K562 (cell line): Measurements from ENCODE around the gene MMP15. TPM values are rescaled to one million over a fixed set of nuclear protein-coding genes. Genes with fewer than 3 reads are reported as not detected.
A peak's percentile ranks its signal among the peaks of the same experiment; 100 is the strongest.

ENCODE experiments used
- BRCA1 ChIP-seq, 2 experiments: fragments of 450-650 bp in 1 of 2; sonication (generic) in 1 of 2; formaldehyde crosslinking in 1 of 2; IDR thresholded peaks; 2 replicates each; pipeline versions ENCODE4 v1.5.0 to v1.6.1; 2017 to 2020; ENCODE audit warnings: mild to moderate bottlenecking in 1 of 2, missing genetic modification reagents in 1 of 2
- BRD9 ChIP-seq: fragments of 450-650 bp; IDR thresholded peaks from 2 replicates; pipeline ENCODE4 v1.6.1; 2018; ENCODE audit warnings: low read depth; ENCODE audit not compliant: partially characterized antibody
- BRF1 ChIP-seq: IDR thresholded peaks from 3 replicates; pipeline ENCODE4 v1.6.1; 2011; ENCODE audit warnings: borderline replicate concordance, mild to moderate bottlenecking; ENCODE audit not compliant: insufficient read length; ENCODE audit errors: extremely low read depth
- BRF2 ChIP-seq: IDR thresholded peaks from 3 replicates; pipeline ENCODE4 v1.6.1; 2011; ENCODE audit warnings: borderline replicate concordance, mild to moderate bottlenecking; ENCODE audit not compliant: insufficient read length, insufficient read depth
- CBX2 ChIP-seq: fragments of 200-600 bp; sonication (generic); IDR thresholded peaks from one replicate; pipeline ENCODE4 v1.6.1; 2012; ENCODE audit warnings: mild to moderate bottlenecking, low read length, inconsistent platforms; ENCODE audit not compliant: insufficient read depth, poor library complexity, severe bottlenecking
- DPF2 ChIP-seq: fragments of 450-650 bp; IDR thresholded peaks from 2 replicates; pipeline ENCODE4 v1.6.1; 2016
- E2F6 ChIP-seq, 2 experiments: IDR thresholded peaks; 2 replicates each; pipeline ENCODE4 v1.6.1; 2011; ENCODE audit warnings: borderline replicate concordance in 1 of 2, control low read depth in 1 of 2, low read depth in 1 of 2, low read length in 1 of 2, mild to moderate bottlenecking in 1 of 2, mixed read lengths in 1 of 2, moderate library complexity in 1 of 2; ENCODE audit not compliant: insufficient read depth in 1 of 2, insufficient read length in 1 of 2, poor library complexity in 1 of 2, severe bottlenecking in 1 of 2; ENCODE audit errors: extremely low read depth in 1 of 2
- ELK3 ChIP-seq: fragments of 450-650 bp; formaldehyde crosslinking; IDR thresholded peaks from 2 replicates; pipeline ENCODE4 v1.4.0; 2020; ENCODE audit warnings: mild to moderate bottlenecking
- FOXM1 ChIP-seq, 2 experiments: fragments of 450-650 bp in 1 of 2; sonication (generic) in 1 of 2; formaldehyde crosslinking in 1 of 2; IDR thresholded peaks; 2 replicates each; pipeline versions ENCODE4 v1.6.1 to v1.9.0; 2017 to 2022; ENCODE audit warnings: low read depth in 2 of 2, mild to moderate bottlenecking in 2 of 2, missing genetic modification reagents in 1 of 2, moderate library complexity in 1 of 2
- HNRNPH1 ChIP-seq: fragments of 200-400 bp; formaldehyde crosslinking; optimal IDR thresholded peaks from 2 replicates; pipeline ENCODE3; 2017; ENCODE audit warnings: low read depth, mild to moderate bottlenecking, low read length, moderate library complexity
- KLF1 ChIP-seq: fragments of 450-650 bp; IDR thresholded peaks from 2 replicates; pipeline ENCODE4 v1.6.1; 2016; ENCODE audit warnings: missing genetic modification characterization, missing compliant biosample characterization
- KLF13 ChIP-seq: fragments of 450-650 bp; IDR thresholded peaks from 2 replicates; pipeline ENCODE4 v1.6.1; 2016; ENCODE audit warnings: missing genetic modification characterization, low read depth, mild to moderate bottlenecking, missing compliant biosample characterization, moderate library complexity, borderline replicate concordance
- NFIX ChIP-seq: fragments of 250-450 bp; sonication (Bioruptor Pico); IDR thresholded peaks from 2 replicates; pipeline ENCODE4 v1.4.0; 2020; ENCODE audit warnings: low read depth, mild to moderate bottlenecking, moderate library complexity
- PHF21A ChIP-seq: fragments of 450-650 bp; IDR thresholded peaks from 2 replicates; pipeline ENCODE4 v1.6.1; 2017; ENCODE audit warnings: low read depth, borderline replicate concordance
- PHTF2 ChIP-seq: fragments of 250-450 bp; sonication (Bioruptor Pico); IDR thresholded peaks from 2 replicates; pipeline ENCODE4 v1.5.0; 2021; ENCODE audit warnings: mild to moderate bottlenecking
- POLR2A ChIP-seq: fragments of 450-650 bp; conservative IDR thresholded peaks from 2 replicates; pipeline ENCODE4 v1.6.1; 2016
- RCOR1 ChIP-seq, 2 experiments: IDR thresholded peaks; 2 replicates each; pipeline ENCODE4 v1.6.1; 2012; ENCODE audit warnings: low read depth in 2 of 2, low read length in 2 of 2, borderline replicate concordance in 1 of 2, improper control_type of control experiment in 1 of 2
- RNF219 ChIP-seq: fragments of 250-450 bp; sonication (Bioruptor Pico); IDR thresholded peaks from 2 replicates; pipeline ENCODE4 v1.5.0; 2022; ENCODE audit warnings: mild to moderate bottlenecking
- SREBF2 ChIP-seq: sonication (generic); formaldehyde crosslinking; IDR thresholded peaks from 2 replicates; pipeline ENCODE4 v1.4.0; 2020; ENCODE audit warnings: mild to moderate bottlenecking, missing genetic modification reagents
- TRIM24 ChIP-seq, 2 experiments: fragments of 450-650 bp; IDR thresholded peaks; 2 replicates each; pipeline ENCODE4 v1.6.1; 2016
- ZBTB26 ChIP-seq: fragments of 450-650 bp; formaldehyde crosslinking; IDR thresholded peaks from 2 replicates; pipeline ENCODE4 v1.4.0; 2022; ENCODE audit warnings: missing genetic modification characterization
- ZNF197 ChIP-seq: fragments of 200-800 bp; sonication (Bioruptor generic); IDR thresholded peaks from 2 replicates; pipeline ENCODE4 v1.6.1; 2016; ENCODE audit warnings: low read depth, missing genetic modification characterization, missing compliant biosample characterization
- polyA plus RNA-seq, 8 experiments: library from polyadenylated mRNA; depleted of rRNA in 4 of 8; stranded (reverse) in 5 of 8; unstranded in 3 of 8; fragments of >200 nt; fragmentation: Nextera tagmentation in 2 of 8; fragmentation: Illumina TruSeq in 1 of 8; extraction: Ambion mirVana in 2 of 8; extraction: Trizol in 1 of 8; gene quantifications; 2 replicates each; pipeline versions ENCODE4 v1.2.1 to v1.2.3, GENCODE V29; 2011 to 2014; ENCODE audit warnings: inconsistent platforms in 1 of 8, missing spikeins in 1 of 8
- total RNA-seq, 7 experiments: library from RNA; depleted of rRNA in 6 of 7; stranded (reverse); fragments of >200 nt in 6 of 7; fragmentation: Illumina TruSeq in 2 of 7; extraction: Trizol in 2 of 7; gene quantifications; 2 replicates each; pipeline versions ENCODE4 v1.2.1 to v1.2.3, GENCODE V29; 2011 to 2021; ENCODE audit warnings: low replicate concordance in 1 of 7

The MMP15 gene
- total and polyA plus RNA-seq, 9 of the 15 experiments (the other 6 are each of a cell fraction or from before 2014, with no cell fraction given) = 0.01 to 20.4 (median 5.5) TPM

- TF ChIP-seq BRF2 (no peak), BRCA1 (IDR thresholded peaks at IDR 0.05) (no peak), BRCA1 (CRISPR knock-in tag; IDR thresholded peaks at IDR 0.05) (no peak), RNF219 (CRISPR knock-in tag) (no peak), FOXM1 (IDR thresholded peaks at IDR 0.05; ENCODE audit: low read depth) (no peak), FOXM1 (CRISPR knock-in tag; IDR thresholded peaks at IDR 0.05; ENCODE audit: low read depth) (no peak), ELK3 (CRISPR knock-in tag) (no peak), ZNF197 (CRISPR knock-in tag) (no peak), KLF13 (tag) (peak; percentile 98), E2F6 (IDR thresholded peaks at IDR 0.05; ENCODE audit: borderline replicate concordance in 1 of 2, extremely low read depth in 1 of 2, insufficient read depth in 1 of 2, insufficient read length in 1 of 2, low read depth in 1 of 2, low read length in 1 of 2, poor library complexity in 1 of 2, severe bottlenecking in 1 of 2) (no peak), POLR2A (no peak), SREBF2 (CRISPR knock-in tag) (no peak), RCOR1 (IDR thresholded peaks at IDR 0.05; ENCODE audit: borderline replicate concordance in 1 of 2, low read depth in 2 of 2, low read length in 2 of 2) (peak in 1 of 2 experiments; percentile 31; a peak in 1 of 4 replicates), PHF21A (no peak), DPF2 (no peak), BRD9 (no peak), HNRNPH1 (no peak), ZBTB26 (no peak), TRIM24 (IDR thresholded peaks at IDR 0.05) (no peak), NFIX (CRISPR knock-in tag) (no peak), PHTF2 (CRISPR knock-in tag) (no peak), CBX2 (no peak), KLF1 (no peak), BRF1 (no peak)
Observed at GRCh38 chr16:57994778-57995177, 30.8 kb upstream of the MMP15 start (continued).
